Measurements from ENCODE around the gene IMMT.

GRCh38 chr2:86240251-86240650, 45.0 kb upstream of the IMMT start:
- TF ChIP-seq CTCF (IDR thresholded peaks at IDR 0.05) (no peak), POLR2A (IDR thresholded peaks at IDR 0.05) (no peak), EP300 (IDR thresholded peaks at IDR 0.05) (no peak)

All from tibial nerve (tissue), 4 donors.